Kidney glomerular epithelial cell (primary cell): ENCODE data around the gene KLHL6.
A peak's percentile ranks its signal among the peaks of the same experiment; 100 is the strongest.

Source experiments
- DNase-seq: peaks from one replicate; lab custom pipeline; 2025; lab: John Stamatoyannopoulos, UW

Gene KLHL6

GRCh38 chr3:183564046-183564445 lies 8.5 kb upstream of the KLHL6 start:
- no peak for DNase-seq

DNA sequence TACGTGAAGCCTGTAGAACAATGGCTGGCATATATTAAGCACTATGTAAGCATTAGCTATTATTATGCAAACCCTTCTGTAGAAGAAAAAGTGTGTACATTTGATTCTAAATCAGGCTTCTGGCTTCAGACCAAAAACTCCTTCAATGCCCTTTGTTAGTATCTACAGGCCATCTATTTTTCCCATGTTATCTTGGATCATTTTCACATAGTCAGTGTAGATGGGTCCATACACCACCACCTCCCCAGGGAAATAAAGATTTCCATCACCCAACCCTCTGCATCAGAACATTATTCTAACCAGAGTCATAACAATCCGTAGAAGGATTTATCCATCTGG lies 8.0 kb upstream of the KLHL6 start:
- no peak for DNase-seq

DNA sequence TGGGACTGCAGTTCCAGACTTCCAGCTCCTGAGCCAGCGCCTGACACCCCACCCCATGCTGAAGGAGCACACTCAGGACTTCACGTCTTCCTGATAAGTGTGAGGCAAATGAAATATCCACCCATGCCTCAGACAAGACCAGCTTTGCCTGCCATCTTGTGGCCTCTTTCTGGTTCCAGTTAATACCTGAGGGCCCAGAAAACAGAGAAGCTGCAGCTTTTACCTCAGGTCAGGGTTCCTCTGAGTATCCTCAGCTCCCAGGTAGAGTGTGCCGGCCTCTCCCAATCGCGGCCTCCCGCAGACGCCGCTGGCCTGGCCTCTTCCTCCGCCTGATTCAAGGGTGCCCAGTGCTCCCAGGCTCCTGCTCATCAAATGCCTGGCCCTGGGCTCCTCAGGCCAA lies 5.1 kb upstream of the KLHL6 start:
- DNase-seq, result no peak

DNA sequence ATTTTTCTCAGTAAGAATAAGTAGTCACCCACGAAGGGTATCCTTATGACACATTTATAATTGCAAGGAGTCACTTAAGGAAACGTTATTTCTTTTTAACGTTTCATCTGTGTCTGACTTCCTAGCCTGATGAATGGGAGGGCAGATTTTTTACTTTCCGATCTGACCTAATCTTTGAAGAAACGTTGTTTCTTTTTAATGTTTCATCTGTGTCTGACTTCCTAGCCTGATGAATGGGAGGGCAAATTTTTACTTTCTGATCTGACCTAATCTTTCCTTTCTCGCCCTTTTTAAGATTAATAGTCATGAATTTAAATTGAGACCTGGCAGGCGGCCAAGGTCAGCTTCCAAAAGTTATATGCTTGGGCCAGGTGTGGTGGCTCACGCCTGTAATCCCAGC lies 3.0 kb upstream of the KLHL6 start:
- no peak for DNase-seq

GRCh38 chr3:183556722-183557121 lies 1.2 kb upstream of the KLHL6 start:
- DNase-seq, result no peak

DNA sequence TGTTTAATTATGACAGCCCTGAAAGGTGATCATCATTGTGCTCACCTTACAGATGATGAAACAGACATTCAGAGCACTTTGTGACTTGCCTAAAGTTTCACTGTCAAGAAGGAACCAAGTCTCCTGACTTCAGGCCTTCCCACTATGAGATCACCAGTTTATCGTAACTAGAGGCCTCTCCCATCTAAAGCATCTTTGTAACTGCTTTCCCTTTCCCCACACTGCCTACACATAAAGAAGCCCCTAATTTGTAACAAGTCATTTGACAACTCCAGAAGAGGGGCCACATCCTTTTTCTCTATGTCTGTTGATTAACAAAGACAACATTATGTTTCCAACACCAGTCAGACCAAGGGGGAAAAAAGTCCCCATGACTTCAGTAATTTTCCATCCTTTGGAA lies 1.1 kb downstream of the KLHL6 start:
- no peak for DNase-seq

GRCh38 chr3:183553334-183554026 lies 2.0 kb downstream of the KLHL6 start:
- no peak for DNase-seq

- no peak for DNase-seq
Observed at GRCh38 chr3:183551930-183552329, 3.6 kb downstream of the KLHL6 start.

DNA sequence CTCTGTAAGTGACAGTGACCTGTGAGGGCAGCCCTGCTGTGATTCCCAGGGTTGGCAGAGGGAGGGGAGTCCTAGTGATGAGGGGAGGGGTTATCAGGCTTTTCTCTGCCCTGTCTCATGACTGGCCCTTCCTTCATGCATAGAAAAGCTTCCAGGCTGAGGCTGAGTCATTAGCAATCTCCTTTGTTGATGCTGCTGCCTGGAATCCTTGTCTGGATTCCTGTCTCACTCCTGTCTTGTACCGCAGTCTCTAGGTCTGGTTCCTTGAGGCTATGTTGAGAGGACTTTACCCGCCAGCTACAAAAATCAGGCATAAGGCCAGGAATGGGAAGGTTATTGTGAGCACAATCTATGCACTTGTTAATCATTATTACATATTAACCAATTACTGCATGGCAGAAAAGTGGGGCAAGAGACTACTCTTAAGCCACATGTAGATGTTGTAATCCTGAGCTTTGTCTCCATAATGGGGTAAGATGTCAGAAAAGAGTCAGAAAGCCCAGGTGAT lies 7.2 kb downstream of the KLHL6 start:
- peak; percentile 93 for DNase-seq

DNA sequence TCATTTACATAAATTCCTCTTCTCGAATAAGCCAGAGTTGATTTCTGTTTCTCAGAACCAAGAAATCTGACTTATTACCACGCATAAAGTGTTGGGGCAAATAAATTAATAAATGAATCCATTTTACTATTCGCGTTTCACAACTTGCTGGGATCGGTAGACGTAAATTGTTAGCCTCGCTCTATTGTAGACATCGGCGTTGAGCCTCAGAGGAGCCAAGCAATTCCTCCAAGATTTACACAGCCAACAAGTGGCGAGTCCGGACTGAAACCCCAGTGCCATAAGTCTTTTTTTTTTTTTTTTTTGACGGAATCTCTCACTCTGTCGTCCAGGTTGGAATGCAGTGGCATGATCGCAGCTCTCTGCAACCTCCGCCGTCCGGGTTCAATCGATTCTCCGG lies 8.9 kb downstream of the KLHL6 start:
- DNase-seq, result no peak

GRCh38 chr3:183545708-183546107 lies 9.8 kb downstream of the KLHL6 start:
- DNase-seq, result no peak

DNA sequence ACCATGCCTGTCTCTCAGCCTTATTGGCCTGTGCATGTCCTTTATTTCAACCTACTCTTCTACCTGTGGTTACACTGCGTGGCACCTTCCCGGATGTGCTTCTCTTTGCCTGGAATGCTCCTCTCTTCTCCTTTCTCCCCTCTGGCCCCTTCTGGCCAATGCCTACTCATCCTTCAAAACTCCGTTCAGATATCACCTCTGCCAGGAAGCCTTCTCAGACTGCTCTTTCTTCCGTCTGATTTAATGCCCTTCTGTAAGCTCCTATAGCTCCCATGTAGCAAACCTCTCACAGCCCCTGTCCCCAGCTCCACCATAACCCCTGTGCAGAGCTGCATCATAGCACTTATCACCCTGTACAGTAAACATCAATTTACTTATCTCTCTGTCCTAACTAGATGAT lies 13.2 kb downstream of the KLHL6 start:
- no peak for DNase-seq

DNA sequence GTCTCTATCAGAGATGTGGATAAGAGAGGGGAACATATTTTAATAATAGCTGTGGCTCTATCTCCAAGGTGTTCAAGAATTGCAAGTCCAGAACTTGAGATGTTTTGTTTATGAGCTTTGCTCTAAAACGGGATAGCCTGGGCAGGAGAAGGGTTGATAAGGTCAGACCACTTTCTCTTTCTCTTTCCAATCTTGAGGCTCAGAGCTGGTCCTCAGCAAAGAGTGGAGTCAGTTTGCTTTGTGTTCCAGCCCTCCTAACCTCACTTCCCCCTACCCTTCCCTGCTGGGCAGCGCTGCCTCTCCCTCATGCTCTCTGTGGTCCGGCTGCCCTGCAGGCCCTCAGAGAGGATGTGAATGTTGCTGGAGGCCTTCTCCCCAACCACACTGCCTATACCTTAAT lies 13.8 kb downstream of the KLHL6 start:
- no peak for DNase-seq

GRCh38 chr3:183541235-183541655 lies 14.3 kb downstream of the KLHL6 start:
- no peak for DNase-seq

DNA sequence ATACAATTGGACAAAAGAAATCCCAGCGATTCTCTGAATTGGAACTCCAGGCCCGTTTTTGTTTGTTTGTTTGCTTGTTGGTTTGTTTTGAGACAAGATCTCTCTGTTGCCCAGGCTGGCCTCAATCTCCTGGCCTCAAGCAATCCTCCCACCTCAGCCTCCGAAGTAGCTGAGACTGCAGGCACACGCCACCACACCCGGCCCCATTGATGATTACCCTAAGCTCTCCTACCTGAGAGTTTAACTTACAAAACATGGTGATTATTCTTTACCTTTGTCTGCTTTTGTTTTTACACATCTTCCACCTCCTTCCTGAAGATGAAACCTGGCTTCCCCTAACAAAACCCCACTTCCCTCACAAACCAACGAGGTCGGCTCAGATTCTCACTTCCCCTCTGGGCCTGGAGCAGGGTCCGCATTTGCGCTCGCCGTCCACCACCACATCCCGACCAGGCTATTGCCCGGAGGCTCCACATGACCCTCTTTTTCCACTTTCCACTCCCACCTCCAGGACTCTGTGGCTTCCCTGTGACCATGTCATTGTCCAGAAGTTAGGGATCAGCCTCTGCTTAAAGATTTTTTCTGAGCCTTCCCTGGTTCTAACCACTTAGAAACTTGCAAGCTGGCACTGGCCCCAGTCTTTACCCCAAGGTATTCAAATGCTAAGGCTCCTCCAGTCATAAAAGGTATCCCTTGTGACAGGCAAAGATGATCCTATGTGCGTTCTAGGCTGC lies 14.8 kb downstream of the KLHL6 start:
- no peak for DNase-seq

DNA sequence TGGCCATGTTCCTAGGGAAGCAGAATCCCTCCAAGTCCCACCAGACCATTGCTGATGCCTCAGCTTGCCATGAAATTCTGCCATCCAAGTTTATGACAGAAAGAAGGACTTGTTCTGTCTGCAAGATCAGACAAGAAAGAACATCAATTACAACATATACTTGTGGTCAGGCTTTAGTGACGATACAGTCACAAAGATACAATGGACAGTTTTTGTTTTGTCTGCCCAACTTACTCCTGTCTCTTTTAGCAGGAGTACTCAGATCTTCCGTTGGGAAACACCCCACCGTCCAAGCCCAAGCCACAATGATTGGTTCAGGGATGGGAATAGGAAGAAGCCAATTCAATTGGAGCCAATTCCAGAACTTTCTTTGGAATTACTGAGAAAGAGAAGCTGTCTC lies 15.7 kb downstream of the KLHL6 start:
- DNase-seq, result no peak

GRCh38 chr3:183538486-183538885 lies 17.0 kb downstream of the KLHL6 start:
- DNase-seq, result no peak

GRCh38 chr3:183537295-183537730 lies 18.2 kb downstream of the KLHL6 start:
- peak; percentile 83 for DNase-seq

DNA sequence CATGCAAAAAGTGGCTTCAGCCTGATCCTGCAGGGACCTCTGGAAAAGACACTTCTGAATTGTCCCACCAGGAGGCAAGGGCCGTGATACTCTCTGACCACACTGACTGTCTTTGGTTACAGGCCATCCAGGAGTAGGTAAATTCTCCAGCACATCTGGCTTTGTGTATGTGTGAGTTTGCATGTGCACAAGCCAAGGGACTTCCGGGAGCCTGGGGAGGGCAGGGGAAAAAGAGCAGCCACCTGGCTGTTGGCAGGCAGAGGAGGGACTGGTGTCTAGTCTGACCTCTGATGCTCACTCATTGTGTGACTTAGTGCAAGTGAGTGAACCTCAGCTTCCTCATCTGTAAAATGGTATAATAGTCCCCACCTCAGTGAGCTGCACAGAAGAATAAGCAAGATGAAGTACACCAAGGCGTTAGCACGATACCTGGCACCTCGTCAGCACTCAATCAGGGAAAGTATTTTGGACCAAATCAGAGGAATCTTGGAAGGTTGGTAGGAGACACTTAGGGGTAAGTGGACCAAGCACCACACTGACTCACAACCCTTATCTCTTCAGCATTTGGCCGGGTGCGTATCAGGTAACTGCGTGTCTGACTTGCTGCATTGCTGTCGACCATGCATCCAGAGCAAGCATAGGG lies 19.1 kb downstream of the KLHL6 start:
- DNase-seq, result no peak

DNA sequence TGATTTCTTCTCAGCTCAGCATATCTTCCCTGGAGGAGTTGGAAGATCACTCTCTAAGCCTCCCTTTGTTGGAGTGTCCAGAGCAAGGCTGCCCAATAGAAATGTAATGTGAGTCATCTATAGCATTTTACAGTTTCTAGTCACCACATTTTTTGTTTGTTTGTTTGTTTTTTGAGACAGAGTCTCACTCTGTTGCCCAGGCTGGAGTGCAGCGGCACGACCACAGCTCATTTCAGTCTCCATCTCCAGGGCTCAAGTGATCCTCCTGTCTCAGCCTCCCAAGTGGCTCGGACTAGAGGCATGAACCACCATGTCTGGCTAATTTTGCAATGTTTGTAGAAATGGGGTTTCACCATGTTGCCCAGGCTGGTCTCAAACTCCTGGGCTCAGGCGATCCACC lies 21.3 kb downstream of the KLHL6 start:
- peak; percentile 48 for DNase-seq

GRCh38 chr3:183533412-183534132 lies 21.9 kb downstream of the KLHL6 start:
- DNase-seq, result peak; percentile 48

GRCh38 chr3:183532620-183533411 lies 22.7 kb downstream of the KLHL6 start:
- DNase-seq, result no peak
